CD4-positive, alpha-beta T cell treated with Interleukin-4 for 1 hour (primary cell): ENCODE data around the gene DRD1.

Experiments
- DNase-seq, 2 donors: peaks; one replicate each; pipeline ENCODE4 v3.0.0-alpha.2; 2020 to 2022

The DRD1 gene

GRCh38 chr5:175444060-175444904 is at the start of gene DRD1:
Gene DRD1 (minus strand): TSS chr5:175444182. CDS start chr5:175443099, 1,083 bp downstream.
- peak in 1 of 2 donors; percentile 27 for DNase-seq

- DNase-seq: no peak
Measured at GRCh38 chr5:175493726-175494125, 49.7 kb upstream of the DRD1 start.

GRCh38 chr5:175493260-175493659 is 49.3 kb upstream of the DRD1 start:
- no peak for DNase-seq

- no peak for DNase-seq
Measured at GRCh38 chr5:175491223-175491622, 47.2 kb upstream of the DRD1 start.

GRCh38 chr5:175489693-175490443 is 45.9 kb upstream of the DRD1 start:
- no peak for DNase-seq

- no peak for DNase-seq
Measured at GRCh38 chr5:175487514-175488222, 43.7 kb upstream of the DRD1 start.

GRCh38 chr5:175485631-175486030 is 41.6 kb upstream of the DRD1 start:
- DNase-seq: no peak

GRCh38 chr5:175484829-175485228 is 40.8 kb upstream of the DRD1 start:
- DNase-seq: no peak

- no peak for DNase-seq
Measured at GRCh38 chr5:175484322-175484721, 40.3 kb upstream of the DRD1 start.

GRCh38 chr5:175483337-175483736 is 39.4 kb upstream of the DRD1 start:
- DNase-seq: no peak

GRCh38 chr5:175479125-175479881 is 35.3 kb upstream of the DRD1 start:
- no peak for DNase-seq

GRCh38 chr5:175478384-175479124 is 34.6 kb upstream of the DRD1 start, which contains the start of gene SFXN1:
Gene SFXN1 (plus strand): TSS chr5:175478560. CDS start chr5:175492104, 13,544 bp downstream.
- DNase-seq: peak; percentile 72 to 75

GRCh38 chr5:175478008-175478383 is 34.0 kb upstream of the DRD1 start:
- DNase-seq: no peak

GRCh38 chr5:175477440-175477839 is 33.5 kb upstream of the DRD1 start:
- DNase-seq: no peak

GRCh38 chr5:175475248-175475647 is 31.3 kb upstream of the DRD1 start:
- no peak for DNase-seq

- no peak for DNase-seq
Measured at GRCh38 chr5:175472378-175472777, 28.4 kb upstream of the DRD1 start.

GRCh38 chr5:175471628-175472027 is 27.6 kb upstream of the DRD1 start:
- DNase-seq: no peak

GRCh38 chr5:175471196-175471595 is 27.2 kb upstream of the DRD1 start:
- DNase-seq: no peak

- no peak for DNase-seq
Measured at GRCh38 chr5:175470781-175471180, 26.8 kb upstream of the DRD1 start.

- no peak for DNase-seq
Measured at GRCh38 chr5:175469916-175470315, 25.9 kb upstream of the DRD1 start.

- no peak for DNase-seq
Measured at GRCh38 chr5:175468892-175469291, 24.9 kb upstream of the DRD1 start.
